ENCODE data around the gene TAP1.

DNA sequence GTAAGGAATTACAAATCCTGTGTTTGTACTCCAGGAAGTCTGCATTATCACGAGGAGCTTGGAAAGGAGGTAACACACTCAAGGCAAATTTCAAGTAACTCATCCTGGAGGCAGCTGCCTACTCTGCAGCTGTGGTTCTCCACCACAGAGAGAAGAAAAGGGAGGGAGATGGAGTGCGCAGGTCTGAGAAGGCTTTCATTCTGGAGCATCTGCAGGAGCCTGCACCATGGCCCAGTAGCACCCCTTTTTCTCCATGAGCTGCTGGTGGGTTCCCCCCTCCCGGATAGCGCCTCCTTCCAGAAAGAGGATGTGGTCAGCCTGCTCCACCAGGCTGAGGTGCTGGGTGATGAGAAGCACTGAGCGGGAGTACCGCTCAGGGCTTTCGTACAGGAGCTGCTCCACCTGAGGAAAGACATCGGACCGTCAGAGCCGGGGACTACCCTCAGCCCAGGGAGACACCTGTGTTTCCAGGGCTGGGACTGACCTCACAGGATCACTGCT lies 8.1 kb downstream of the TAP1 start:
- TF ChIP-seq, protein P1, sequence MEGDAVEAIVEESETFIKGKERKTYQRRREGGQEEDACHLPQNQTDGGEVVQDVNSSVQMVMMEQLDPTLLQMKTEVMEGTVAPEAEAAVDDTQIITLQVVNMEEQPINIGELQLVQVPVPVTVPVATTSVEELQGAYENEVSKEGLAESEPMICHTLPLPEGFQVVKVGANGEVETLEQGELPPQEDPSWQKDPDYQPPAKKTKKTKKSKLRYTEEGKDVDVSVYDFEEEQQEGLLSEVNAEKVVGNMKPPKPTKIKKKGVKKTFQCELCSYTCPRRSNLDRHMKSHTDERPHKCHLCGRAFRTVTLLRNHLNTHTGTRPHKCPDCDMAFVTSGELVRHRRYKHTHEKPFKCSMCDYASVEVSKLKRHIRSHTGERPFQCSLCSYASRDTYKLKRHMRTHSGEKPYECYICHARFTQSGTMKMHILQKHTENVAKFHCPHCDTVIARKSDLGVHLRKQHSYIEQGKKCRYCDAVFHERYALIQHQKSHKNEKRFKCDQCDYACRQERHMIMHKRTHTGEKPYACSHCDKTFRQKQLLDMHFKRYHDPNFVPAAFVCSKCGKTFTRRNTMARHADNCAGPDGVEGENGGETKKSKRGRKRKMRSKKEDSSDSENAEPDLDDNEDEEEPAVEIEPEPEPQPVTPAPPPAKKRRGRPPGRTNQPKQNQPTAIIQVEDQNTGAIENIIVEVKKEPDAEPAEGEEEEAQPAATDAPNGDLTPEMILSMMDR (IDR thresholded peaks at IDR 0.05): no peak
- no peak for TF ChIP-seq POLR2A (IDR thresholded peaks at IDR 0.05)
